SK-N-SH treated with all-trans-retinoic acid at 6 μM for 48 hours (cell line): ENCODE measurements around the gene ALG8.

Experiments
- ARNTL ChIP-seq: fragments of 450-650 bp; formaldehyde crosslinking; IDR thresholded peaks from 2 replicates; pipeline ENCODE4 v1.5.0; 2020; ENCODE audit warnings: low read depth, mild to moderate bottlenecking, moderate library complexity, borderline replicate concordance
- BACH2 ChIP-seq: fragments of 250-450 bp; sonication (Bioruptor Pico); IDR thresholded peaks from 2 replicates; pipeline ENCODE4 v1.9.0; 2021; ENCODE audit warnings: mild to moderate bottlenecking, borderline replicate concordance
- CREB5 ChIP-seq: fragments of 250-450 bp; sonication (Bioruptor Pico); IDR thresholded peaks from 2 replicates; pipeline ENCODE4 v1.5.1; 2020; ENCODE audit warnings: low read depth, mild to moderate bottlenecking, moderate library complexity
- ESRRG ChIP-seq: fragments of 250-450 bp; sonication (Bioruptor Pico); IDR thresholded peaks from 2 replicates; pipeline ENCODE4 v1.6.1; 2021; ENCODE audit warnings: mild to moderate bottlenecking
- GLIS3 ChIP-seq: fragments of 250-450 bp; sonication (Bioruptor Pico); IDR thresholded peaks from 2 replicates; pipeline ENCODE4 v1.5.0; 2020; ENCODE audit warnings: mild to moderate bottlenecking, moderate library complexity
- ISL1 ChIP-seq: fragments of 250-450 bp; sonication (Bioruptor Pico); IDR thresholded peaks from 2 replicates; pipeline ENCODE4 v2.1.2; 2022; ENCODE audit warnings: mild to moderate bottlenecking, moderate library complexity
- PATZ1 ChIP-seq: fragments of 250-450 bp; sonication (Bioruptor Pico); IDR thresholded peaks from 2 replicates; pipeline ENCODE4 v1.8.0; 2020; ENCODE audit warnings: mild to moderate bottlenecking, moderate library complexity, borderline replicate concordance
- RARB ChIP-seq: fragments of 250-450 bp; sonication (Bioruptor Pico); IDR thresholded peaks from 2 replicates; pipeline ENCODE4 v1.8.0; 2021; ENCODE audit warnings: mild to moderate bottlenecking, moderate library complexity
- TOX ChIP-seq: fragments of 250-450 bp; sonication (Bioruptor Pico); IDR thresholded peaks from 2 replicates; pipeline ENCODE4 v1.8.0; 2021; ENCODE audit warnings: mild to moderate bottlenecking, moderate library complexity, borderline replicate concordance
- ZC3H10 ChIP-seq: fragments of 250-450 bp; sonication (Bioruptor Pico); IDR thresholded peaks from 2 replicates; pipeline ENCODE4 v1.5.1; 2021; ENCODE audit warnings: mild to moderate bottlenecking, moderate library complexity
- ZFP3 ChIP-seq: fragments of 250-450 bp; sonication (Bioruptor Pico); IDR thresholded peaks from 2 replicates; pipeline ENCODE4 v1.5.0; 2020; ENCODE audit warnings: mild to moderate bottlenecking, moderate library complexity
- ZFP30 ChIP-seq: fragments of 450-650 bp; formaldehyde crosslinking; IDR thresholded peaks from 2 replicates; pipeline ENCODE4 v1.5.0; 2022; ENCODE audit warnings: mild to moderate bottlenecking, moderate library complexity

- TF ChIP-seq RARB (CRISPR knock-in tag) (no peak), ZFP30 (no peak), BACH2 (CRISPR knock-in tag) (no peak), GLIS3 (no peak), ESRRG (CRISPR knock-in tag) (no peak), PATZ1 (CRISPR knock-in tag) (no peak), CREB5 (no peak), ISL1 (CRISPR knock-in tag) (no peak), ZFP3 (CRISPR knock-in tag) (no peak), ARNTL (CRISPR knock-in tag) (no peak), TOX (CRISPR knock-in tag) (no peak), ZC3H10 (CRISPR knock-in tag) (no peak)
These were observed 62.6 kb downstream of the ALG8 start for GRCh38 chr11:78076733-78077403.
